Measurements from ENCODE around the gene STEEP1. TPM values are rescaled to one million over a fixed set of nuclear protein-coding genes. Genes with fewer than 3 reads are reported as not detected.
A peak's percentile ranks its signal among the peaks of the same experiment; 100 is the strongest.

The STEEP1 gene
- 10 to 100 TPM; 23.5 to 29.2 (median 23.8) TPM for total RNA-seq
- 39.9 TPM for total RNA-seq (2013)

- 0% methylated on average over 22 of the region's 27 CpGs for WGBS (ENCODE audit: insufficient coverage)
Observed at GRCh38 chrX:119565107-119565663, at the start of gene STEEP1. Gene STEEP1, minus strand, starts transcription at chrX:119565409. Its CDS starts 54 bp downstream, at chrX:119565355.

GRCh38 chrX:119614776-119615175 lies 49.6 kb upstream of the STEEP1 start:
- DNase-seq (no peak), ATAC-seq (no peak)
- H3K4me3 ChIP-seq (ENCODE audit: low read length) = no peak overlapping the region
- 93% methylated on average over 12 of the region's 13 CpGs for WGBS (ENCODE audit: insufficient coverage)
- Mint-ChIP-seq H3K4me3 (no peak overlapping the region), H3K27ac (peak overlapping the region in 1 of 2 donors; percentile 80), H3K9me3 (no peaks in the 10 kb centered on the region), H3K4me1 (peaks cover 11 to 20% of the 10 kb centered on the region in 2 donors), H3K36me3 (no peaks in the 10 kb centered on the region), H3K27me3 (ENCODE audit: low read depth in 2 of 2) (no peaks in the 10 kb centered on the region)
- TF ChIP-seq CTCF (IDR thresholded peaks at IDR 0.05) = no peak
- peaks cover 7% of the 10 kb centered on the region for H3K4me1 ChIP-seq (ENCODE audit: control insufficient read depth, insufficient read depth, low read length)
- no peaks in the 10 kb centered on the region for H3K9me3 ChIP-seq (ENCODE audit: control insufficient read depth, insufficient read depth, low read length)
- H3K27me3 ChIP-seq (ENCODE audit: control insufficient read depth, insufficient read depth, low read length) = no peaks in the 10 kb centered on the region
- intact Hi-C loops (cut with micrococcal nuclease) = no loop called here
- H3K27ac ChIP-seq (ENCODE audit: low read length) = no peak overlapping the region
- H3K36me3 ChIP-seq (ENCODE audit: control insufficient read depth, insufficient read depth, low read length) = no peaks in the 10 kb centered on the region

More at GRCh38 chrX:119565107-119565663, at the start of gene STEEP1:
- H3K36me3 Mint-ChIP-seq = no peaks in the 10 kb centered on the region
- peak within 1 kb of the TSS; percentile 84 for H3K4me3 Mint-ChIP-seq
- ATAC-seq (peak; percentile 95 to 98 (median 96)), DNase-seq (peak; percentile 82 to 93)
- H3K9me3 Mint-ChIP-seq = no peaks in the 10 kb centered on the region
- H3K27ac Mint-ChIP-seq = peak within 1 kb of the TSS; percentile 76 to 88
- Histone ChIP-seq H3K9me3 (ENCODE audit: control insufficient read depth, insufficient read depth, low read length) (no peaks in the 10 kb centered on the region), H3K36me3 (ENCODE audit: control insufficient read depth, insufficient read depth, low read length) (no peaks in the 10 kb centered on the region), H3K27me3 (ENCODE audit: control insufficient read depth, insufficient read depth, low read length) (no peaks in the 10 kb centered on the region), H3K27ac (ENCODE audit: low read length) (peak within 1 kb of the TSS; percentile 78), H3K4me3 (ENCODE audit: low read length) (peak within 1 kb of the TSS; percentile 81), H3K4me1 (ENCODE audit: control insufficient read depth, insufficient read depth, low read length) (no peaks in the 10 kb centered on the region)
- no peak for TF ChIP-seq CTCF (IDR thresholded peaks at IDR 0.05)
- peaks cover 7 to 12% of the 10 kb centered on the region in 2 donors for H3K4me1 Mint-ChIP-seq
- intact Hi-C loops (cut with micrococcal nuclease) = loop anchor here (1.0 kb wide), 1 partner anchor 9 kb away; the partner anchor contains the start of gene UBE2A
- no peaks in the 10 kb centered on the region for H3K27me3 Mint-ChIP-seq (ENCODE audit: low read depth in 2 of 2)

- no peak for ATAC-seq
Observed at GRCh38 chrX:119607018-119607389, 41.8 kb upstream of the STEEP1 start.

More at GRCh38 chrX:119607018-119607389, 41.8 kb upstream of the STEEP1 start:
- peak overlapping the region; percentile 95 for H3K4me3 Mint-ChIP-seq
- intact Hi-C loops (cut with micrococcal nuclease) = loop anchor here (10.0 kb wide), 2 partner anchors 78 to 148 kb away; partner anchors contain the start of gene SOWAHD
- no peaks in the 10 kb centered on the region for H3K36me3 ChIP-seq (ENCODE audit: control insufficient read depth, insufficient read depth, low read length)
- H3K27ac Mint-ChIP-seq = peak overlapping the region; percentile 95 to 96
- H3K9me3 ChIP-seq (ENCODE audit: control insufficient read depth, insufficient read depth, low read length) = no peaks in the 10 kb centered on the region
- H3K27me3 ChIP-seq (ENCODE audit: control insufficient read depth, insufficient read depth, low read length) = no peaks in the 10 kb centered on the region
- no peak for TF ChIP-seq CTCF (IDR thresholded peaks at IDR 0.05)
- peak overlapping the region; percentile 98 for H3K27ac ChIP-seq (ENCODE audit: low read length)
- peak overlapping the region; percentile 70 for H3K4me3 ChIP-seq (ENCODE audit: low read length)
- H3K36me3 Mint-ChIP-seq = no peaks in the 10 kb centered on the region
- peaks cover 21 to 25% of the 10 kb centered on the region in 2 donors for H3K4me1 Mint-ChIP-seq
- no peaks in the 10 kb centered on the region for H3K27me3 Mint-ChIP-seq (ENCODE audit: low read depth in 2 of 2)
- no peak for DNase-seq
- H3K4me1 ChIP-seq (ENCODE audit: control insufficient read depth, insufficient read depth, low read length) = peaks cover 16% of the 10 kb centered on the region
- WGBS (ENCODE audit: insufficient coverage) = 90% methylated on average over 4 of the region's 7 CpGs
- no peaks in the 10 kb centered on the region for H3K9me3 Mint-ChIP-seq

Data from natural killer cell (primary cell).